Measurements from ENCODE around the gene TADA3.

The TADA3 gene

GRCh38 chr3:9739181-9739580 lies 53.1 kb downstream of the TADA3 start:
- TF ChIP-seq CTCF (IDR thresholded peaks at IDR 0.05; ENCODE audit: low read depth, low read length), result no peak
- no peak overlapping the region for H3K4me3 ChIP-seq (ENCODE audit: low read depth, low read length)

- H3K4me3 ChIP-seq (ENCODE audit: low read depth, low read length), result no peak overlapping the region
- TF ChIP-seq CTCF (IDR thresholded peaks at IDR 0.05; ENCODE audit: low read depth, low read length), result no peak
Measured at GRCh38 chr3:9736831-9737230, 55.4 kb downstream of the TADA3 start.

GRCh38 chr3:9732740-9733115 lies 59.5 kb downstream of the TADA3 start:
- TF ChIP-seq CTCF (IDR thresholded peaks at IDR 0.05; ENCODE audit: low read depth, low read length), result no peak
- H3K4me3 ChIP-seq (ENCODE audit: low read depth, low read length), result peak overlapping the region; percentile 93

- H3K4me3 ChIP-seq (ENCODE audit: low read depth, low read length), result peak overlapping the region; percentile 93
- TF ChIP-seq CTCF (IDR thresholded peaks at IDR 0.05; ENCODE audit: low read depth, low read length), result no peak
Measured at GRCh38 chr3:9732080-9732739, 60.1 kb downstream of the TADA3 start.

GRCh38 chr3:9731206-9732079 lies 60.8 kb downstream of the TADA3 start, which contains the start of gene BRPF1:
Gene BRPF1 (plus strand): TSS chr3:9731735. CDS start chr3:9734141, 2,406 bp downstream.
- peak within 1 kb of the TSS; percentile 93 for H3K4me3 ChIP-seq (ENCODE audit: low read depth, low read length)
- TF ChIP-seq CTCF (IDR thresholded peaks at IDR 0.05; ENCODE audit: low read depth, low read length), result no peak

DNA sequence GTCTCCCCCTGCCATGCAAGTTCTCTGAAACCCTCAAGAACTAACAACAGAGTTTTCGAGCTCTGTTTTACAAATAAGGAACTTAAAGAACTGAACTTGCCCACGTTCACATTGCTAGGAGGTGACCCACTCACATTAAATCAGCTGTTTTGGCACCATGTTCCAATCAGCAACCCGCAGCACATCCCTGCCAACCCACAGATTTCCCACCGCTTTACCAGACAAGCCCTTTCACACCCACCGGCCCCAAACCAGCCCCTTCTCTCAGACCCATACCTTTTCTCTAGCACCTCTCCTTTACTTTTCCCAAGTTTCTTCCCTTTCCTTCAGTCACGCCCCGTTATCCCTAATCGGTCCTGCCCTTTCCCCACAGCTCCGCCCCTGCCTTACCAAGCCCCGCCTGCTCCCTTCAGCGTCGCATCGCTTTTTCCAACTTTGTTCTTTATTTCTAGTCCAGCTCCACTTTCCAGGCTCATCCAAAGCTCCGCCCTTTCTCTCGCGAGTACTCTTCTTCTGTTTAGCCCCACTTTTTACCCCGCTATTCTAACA lies 61.5 kb downstream of the TADA3 start:
- H3K4me3 ChIP-seq (ENCODE audit: low read depth, low read length), result peak overlapping the region; percentile 59
- TF ChIP-seq CTCF (IDR thresholded peaks at IDR 0.05; ENCODE audit: low read depth, low read length), result no peak

All from WI38 (cell line).